HEK293 (cell line): ENCODE results near the gene HS1BP3.

ENCODE experiments used
- CTCF ChIA-PET: fragments of 350-600 bp; formaldehyde crosslinking; extraction: SDS; loops from one replicate; lab custom pipeline; 2021; ENCODE audit warnings: antibody characterized with exemption; lab: Yijun Ruan, JAX
- POLR2A ChIA-PET: fragments of 300-600 bp; formaldehyde crosslinking; extraction: SDS; loops from one replicate; lab custom pipeline; 2020; ENCODE audit warnings: antibody characterized with exemption, inconsistent platforms; lab: Yijun Ruan, JAX
- H3K27ac ChIP-seq: fragments of 200-500 bp; sonication (Bioruptor generic); 2 replicates; pipeline ENCODE4 v1.5.1; 2014; ENCODE audit warnings: low read depth, low read length, control low read depth, inconsistent platforms; ENCODE audit errors: extremely low read depth
- H3K36me3 ChIP-seq, 2 experiments: fragments of 200-500 bp in 1 of 2; sonication (Bioruptor generic) in 1 of 2; 1 replicate in 1 of 2; 2 replicates in 1 of 2; pipeline ENCODE4 v1.5.1; 2014 to 2017; ENCODE audit warnings: inconsistent platforms in 2 of 2, low read length in 2 of 2; ENCODE audit not compliant: control insufficient read depth in 2 of 2, insufficient read depth in 1 of 2
- H3K4me1 ChIP-seq: fragments of 200-500 bp; sonication (Bioruptor generic); 2 replicates; pipeline ENCODE4 v1.5.1; 2014; ENCODE audit warnings: mild to moderate bottlenecking, low read length, inconsistent platforms; ENCODE audit not compliant: control insufficient read depth, insufficient read depth
- H3K4me3 ChIP-seq: 2 replicates; pipeline ENCODE4 v1.5.1; 2011; ENCODE audit warnings: low read depth, mild to moderate bottlenecking, control low read depth, low read length, moderate library complexity
- H3K9me3 ChIP-seq: fragments of 200-500 bp; sonication (Bioruptor generic); 2 replicates; pipeline ENCODE4 v1.5.1; 2014; ENCODE audit warnings: low read depth, low read length, inconsistent platforms; ENCODE audit not compliant: control insufficient read depth, insufficient read depth
- EGR2 ChIP-seq: fragments of 450-650 bp; formaldehyde crosslinking; IDR thresholded peaks from 2 replicates; pipeline ENCODE4 v1.5.1; 2016; ENCODE audit warnings: low read depth, missing biosample characterization, missing genetic modification characterization
- FEZF1 ChIP-seq: fragments of 450-650 bp; formaldehyde crosslinking; IDR thresholded peaks from 2 replicates; pipeline ENCODE4 v1.5.1; 2016; ENCODE audit warnings: missing biosample characterization, missing genetic modification characterization
- IKZF3 ChIP-seq: fragments of 450-650 bp; IDR thresholded peaks from 2 replicates; pipeline ENCODE4 v1.5.0; 2018; ENCODE audit warnings: missing biosample characterization, mild to moderate bottlenecking, missing genetic modification characterization, moderate library complexity
- KLF10 ChIP-seq: fragments of 450-650 bp; IDR thresholded peaks from 2 replicates; pipeline ENCODE4 v1.5.1; 2018; ENCODE audit warnings: missing biosample characterization, mild to moderate bottlenecking, missing genetic modification characterization
- KLF8 ChIP-seq: fragments of 450-650 bp; formaldehyde crosslinking; IDR thresholded peaks from 2 replicates; pipeline ENCODE4 v1.5.1; 2016; ENCODE audit warnings: missing biosample characterization, missing genetic modification characterization
- MEIS1 ChIP-seq: sonication (generic); formaldehyde crosslinking; IDR thresholded peaks from 2 replicates; pipeline ENCODE4 v1.8.1; 2022; ENCODE audit warnings: missing genetic modification reagents, mild to moderate bottlenecking, borderline replicate concordance
- MZF1 ChIP-seq: fragments of 450-650 bp; formaldehyde crosslinking; IDR thresholded peaks from 2 replicates; pipeline ENCODE4 v1.5.1; 2017; ENCODE audit warnings: missing biosample characterization, missing genetic modification characterization, borderline replicate concordance
- SP2 ChIP-seq: fragments of 450-650 bp; formaldehyde crosslinking; IDR thresholded peaks from 2 replicates; pipeline ENCODE4 v1.5.1; 2016; ENCODE audit warnings: missing biosample characterization, missing genetic modification characterization
- ZBTB17 ChIP-seq: fragments of 450-650 bp; formaldehyde crosslinking; IDR thresholded peaks from 2 replicates; pipeline ENCODE4 v1.5.1; 2016; ENCODE audit warnings: missing biosample characterization, missing genetic modification characterization
- ZBTB6 ChIP-seq: fragments of 450-650 bp; formaldehyde crosslinking; IDR thresholded peaks from 2 replicates; pipeline ENCODE4 v1.5.1; 2017; ENCODE audit warnings: missing biosample characterization, missing genetic modification characterization
- ZIC2 ChIP-seq: fragments of 450-650 bp; formaldehyde crosslinking; IDR thresholded peaks from 2 replicates; pipeline ENCODE4 v1.5.1; 2016; ENCODE audit warnings: missing biosample characterization, missing genetic modification characterization
- ZNF112 ChIP-seq: fragments of 450-650 bp; formaldehyde crosslinking; IDR thresholded peaks from 2 replicates; pipeline ENCODE4 v1.5.0; 2017; ENCODE audit warnings: missing biosample characterization, missing genetic modification characterization
- ZNF133 ChIP-seq: fragments of 450-650 bp; formaldehyde crosslinking; IDR thresholded peaks from 2 replicates; pipeline ENCODE4 v1.5.1; 2016; ENCODE audit warnings: missing biosample characterization, missing genetic modification characterization
- ZNF221 ChIP-seq: fragments of 450-650 bp; formaldehyde crosslinking; IDR thresholded peaks from 2 replicates; pipeline ENCODE4 v1.5.1; 2017; ENCODE audit warnings: missing biosample characterization, missing genetic modification characterization, borderline replicate concordance
- ZNF362 ChIP-seq: fragments of 450-650 bp; formaldehyde crosslinking; IDR thresholded peaks from 2 replicates; pipeline ENCODE4 v1.5.1; 2016; ENCODE audit warnings: missing biosample characterization, missing genetic modification characterization
- ZNF530 ChIP-seq: fragments of 450-650 bp; formaldehyde crosslinking; IDR thresholded peaks from 2 replicates; pipeline ENCODE4 v1.5.1; 2016; ENCODE audit warnings: low read depth, missing biosample characterization, missing genetic modification characterization
- ZNF544 ChIP-seq: fragments of 450-650 bp; formaldehyde crosslinking; IDR thresholded peaks from 2 replicates; pipeline ENCODE4 v1.5.0; 2017; ENCODE audit warnings: missing biosample characterization, missing genetic modification characterization
- ZNF558 ChIP-seq: fragments of 450-650 bp; formaldehyde crosslinking; IDR thresholded peaks from 2 replicates; pipeline ENCODE4 v1.5.1; 2016; ENCODE audit warnings: missing biosample characterization, missing genetic modification characterization
- ZNF660 ChIP-seq: fragments of 450-650 bp; IDR thresholded peaks from 2 replicates; pipeline ENCODE4 v1.5.1; 2018; ENCODE audit warnings: missing biosample characterization, mild to moderate bottlenecking, missing genetic modification characterization
- ZNF776 ChIP-seq: fragments of 450-650 bp; formaldehyde crosslinking; IDR thresholded peaks from 2 replicates; pipeline ENCODE4 v1.5.0; 2017; ENCODE audit warnings: missing biosample characterization, missing genetic modification characterization, borderline replicate concordance
- ZSCAN4 ChIP-seq: fragments of 450-650 bp; formaldehyde crosslinking; IDR thresholded peaks from 2 replicates; pipeline ENCODE4 v1.5.1; 2017; ENCODE audit warnings: missing biosample characterization, missing genetic modification characterization

The HS1BP3 gene

GRCh38 chr2:20674974-20675679 lies 24.2 kb upstream of the HS1BP3 start:
- H3K9me3 ChIP-seq = no peaks in the 10 kb centered on the region
- POLR2A ChIA-PET = interaction anchor here (0.5 kb wide), 1 partner anchor 17 kb away, joined by 6 read pairs; no protein-coding TSS in a partner anchor
- no peak overlapping the region for H3K4me3 ChIP-seq
- H3K27ac ChIP-seq = no peak overlapping the region
- no peaks in the 10 kb centered on the region for H3K4me1 ChIP-seq
- CTCF ChIA-PET = interaction anchor here (1.3 to 7.4 kb wide), 4 partner anchors 7 to 288 kb away, joined by 3 to 60 read pairs (median 8); no protein-coding TSS in a partner anchor
- TF ChIP-seq ZNF530 (tag by site-specific recombination) = no peak
- no peak for TF ChIP-seq ZNF776
- no peak for TF ChIP-seq SP2 (tag by site-specific recombination)
- no peak for TF ChIP-seq FEZF1 (tag by site-specific recombination)
- no peak for TF ChIP-seq ZNF133
- TF ChIP-seq ZBTB6 (tag by site-specific recombination) = no peak
- TF ChIP-seq ZNF362 = no peak
- peak; percentile 62 for TF ChIP-seq ZIC2 (tag by site-specific recombination)
- no peak for TF ChIP-seq EGR2 (tag by site-specific recombination)
- no peak for TF ChIP-seq MEIS1 (CRISPR knock-in tag)
- no peak for TF ChIP-seq ZNF544 (tag by site-specific recombination)
- TF ChIP-seq ZBTB17 (tag by site-specific recombination) = 0 out of 2 replicates have a peak, but pooled peaks have one; percentile 11
- H3K36me3 ChIP-seq = peaks cover 0 to 73% of the 10 kb centered on the region in 2 experiments; a peak in 1 of 3 replicates

GRCh38 chr2:20674309-20674965 lies 23.5 kb upstream of the HS1BP3 start:
- Histone ChIP-seq H3K9me3 (no peaks in the 10 kb centered on the region), H3K4me1 (no peaks in the 10 kb centered on the region), H3K36me3 (peaks cover 0 to 73% of the 10 kb centered on the region in 2 experiments; a peak in 1 of 3 replicates), H3K4me3 (no peak overlapping the region), H3K27ac (no peak overlapping the region)
- CTCF ChIA-PET = interaction anchor here (0.6 to 7.4 kb wide), 2 partner anchors 14 to 764 kb away, joined by 3 to 60 read pairs; no protein-coding TSS in a partner anchor
- POLR2A ChIA-PET = no interaction called here
- TF ChIP-seq ZNF221 (tag by site-specific recombination) = no peak
- no peak for TF ChIP-seq ZNF112 (tag by site-specific recombination)
- TF ChIP-seq KLF8 = no peak
- TF ChIP-seq IKZF3 (tag by site-specific recombination) = no peak
- TF ChIP-seq ZNF558 (tag by site-specific recombination) = no peak
- no peak for TF ChIP-seq ZSCAN4 (tag by site-specific recombination)
- peak; percentile 18; the same call in 1 of the 2 replicates for TF ChIP-seq MZF1 (tag by site-specific recombination)
- TF ChIP-seq KLF10 (tag by site-specific recombination) = no peak
- TF ChIP-seq ZNF660 (tag by site-specific recombination) = no peak
